HG03521 (cell line): Measurements from ENCODE around the gene XRRA1.
"Not testable (repeated sequence)": the region's sequence is repeated elsewhere in the genome, so short reads cannot be mapped to it uniquely, and the experiment has no call there.

Experiments used
- ATAC-seq: cut with Tn5 transposase; IDR thresholded peaks from one replicate; pipeline ENCODE4 v1.9.1; 2021; ENCODE audit warnings: mild to moderate bottlenecking, moderate library complexity; ENCODE audit not compliant: unreplicated experiment

The XRRA1 gene

GRCh38 chr11:74905326-74905725 is 43.6 kb downstream of the XRRA1 start:
- ATAC-seq = no peak

DNA sequence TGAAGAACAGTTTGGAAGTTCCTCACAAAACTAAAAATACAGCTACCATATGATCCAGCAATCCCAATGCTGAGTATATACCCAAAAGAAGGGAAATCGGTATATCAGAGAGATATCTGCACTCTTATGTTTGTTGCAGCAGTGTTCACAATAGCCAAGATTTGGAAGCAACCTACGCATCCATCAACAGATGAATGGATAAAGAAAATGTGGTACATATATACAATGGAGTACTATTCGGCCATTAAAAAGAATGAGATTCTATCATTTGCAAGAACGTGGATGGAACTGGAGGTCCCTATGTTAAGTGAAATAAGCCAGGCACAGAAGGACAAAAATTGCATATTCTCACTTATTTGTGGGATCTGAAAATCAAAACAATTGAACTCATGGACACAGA is 46.5 kb downstream of the XRRA1 start:
- ATAC-seq = no peak

- ATAC-seq = no peak
These were observed 52.6 kb downstream of the XRRA1 start for GRCh38 chr11:74896311-74896710.

DNA sequence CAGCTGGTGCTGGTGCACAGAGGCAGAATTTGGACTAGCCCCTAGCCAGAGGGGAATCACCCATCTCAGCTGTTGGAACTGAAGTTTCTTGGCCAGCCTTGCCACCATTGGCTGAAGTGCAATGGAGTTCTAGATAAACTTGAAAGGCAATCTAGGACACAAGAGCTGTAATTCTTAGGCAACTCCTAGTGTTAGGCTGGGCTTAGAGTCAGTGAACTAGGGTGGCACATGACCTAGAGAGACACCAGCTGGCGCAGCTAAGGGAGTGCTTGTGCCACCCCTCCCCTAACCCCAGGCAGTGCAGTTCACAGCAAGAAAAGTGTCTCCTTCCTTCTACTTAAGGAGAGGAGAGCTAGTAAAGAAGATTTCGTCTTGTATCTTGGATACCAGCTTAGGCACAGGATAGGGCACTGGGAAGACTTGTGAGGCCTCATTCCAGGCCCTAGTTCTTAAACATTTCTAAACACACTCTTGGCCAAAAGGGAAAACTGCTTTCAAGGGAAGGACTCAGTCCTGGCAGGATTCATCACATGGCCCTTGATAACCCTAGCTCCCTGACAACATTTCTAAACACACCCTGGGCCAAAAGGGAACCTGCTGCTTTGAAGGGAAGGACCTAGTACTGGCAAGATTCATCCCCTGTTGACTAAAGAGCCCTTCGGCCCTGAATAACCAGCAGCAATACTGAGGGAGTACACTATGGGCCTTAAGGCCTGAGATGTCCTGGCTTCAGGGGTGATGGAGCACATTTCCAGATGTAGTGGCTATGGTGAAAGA is 53.4 kb downstream of the XRRA1 start:
- no peak for ATAC-seq

DNA sequence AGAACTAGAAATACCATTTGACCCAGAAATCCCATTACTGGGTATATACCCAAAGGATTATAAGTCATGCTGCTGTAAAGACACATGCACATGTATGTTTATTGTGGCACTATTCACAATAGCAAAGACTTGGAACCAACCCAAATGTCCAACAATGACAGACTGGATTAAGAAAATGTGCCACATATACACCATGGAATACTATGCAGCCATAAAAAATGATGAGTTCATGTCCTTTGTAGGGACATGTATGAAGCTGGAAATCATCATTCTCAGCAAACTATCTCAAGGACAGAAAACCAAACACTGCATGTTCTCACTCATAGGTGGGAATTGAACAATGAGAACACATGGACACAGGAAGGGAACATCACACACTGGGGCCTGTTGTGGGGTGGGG is 55.9 kb downstream of the XRRA1 start:
- not testable (repeated sequence) for ATAC-seq

- no peak for ATAC-seq
These were observed 71.8 kb downstream of the XRRA1 start for GRCh38 chr11:74877132-74877531.

- ATAC-seq = no peak
These were observed 77.9 kb downstream of the XRRA1 start for GRCh38 chr11:74871037-74871436.

DNA sequence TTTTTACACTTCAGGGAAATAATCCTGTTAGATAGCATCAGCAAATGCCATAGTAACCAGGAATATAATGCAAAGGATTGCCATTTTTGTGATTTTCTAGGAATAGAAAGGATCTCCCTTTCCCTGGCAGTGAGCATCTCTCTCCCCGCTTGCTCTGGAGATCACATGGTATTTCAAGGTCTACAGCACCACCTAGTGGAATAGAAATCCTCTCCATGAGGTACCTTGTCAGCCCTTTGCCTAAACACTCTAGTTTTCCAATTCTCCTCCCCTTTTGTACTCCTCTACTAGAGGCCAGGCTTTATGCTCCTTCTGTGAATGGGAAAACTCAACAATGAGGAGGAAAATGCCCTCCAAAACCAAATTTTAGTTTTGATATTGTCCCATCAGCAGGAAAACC is 78.4 kb downstream of the XRRA1 start:
- ATAC-seq = no peak

- no peak for ATAC-seq
These were observed 82.3 kb downstream of the XRRA1 start for GRCh38 chr11:74866557-74866956.

DNA sequence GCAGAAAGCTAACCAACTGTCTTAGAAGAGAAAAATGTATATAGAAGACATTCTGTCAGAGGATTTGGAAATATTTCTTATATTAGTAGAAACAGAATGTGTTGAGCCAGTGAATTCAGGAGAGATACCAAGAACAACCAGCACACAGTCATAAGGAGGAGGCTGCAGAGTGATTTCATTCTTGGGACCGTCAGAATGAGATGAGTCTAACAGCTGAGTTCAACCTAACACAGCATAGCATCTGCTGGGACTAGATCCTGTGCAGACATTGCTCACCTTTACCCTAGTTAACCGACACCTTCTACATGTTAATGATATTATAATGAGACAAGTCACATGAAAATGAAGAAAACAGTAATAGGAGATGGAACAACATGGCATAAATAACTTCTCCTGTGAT is 85.5 kb downstream of the XRRA1 start:
- no peak for ATAC-seq

DNA sequence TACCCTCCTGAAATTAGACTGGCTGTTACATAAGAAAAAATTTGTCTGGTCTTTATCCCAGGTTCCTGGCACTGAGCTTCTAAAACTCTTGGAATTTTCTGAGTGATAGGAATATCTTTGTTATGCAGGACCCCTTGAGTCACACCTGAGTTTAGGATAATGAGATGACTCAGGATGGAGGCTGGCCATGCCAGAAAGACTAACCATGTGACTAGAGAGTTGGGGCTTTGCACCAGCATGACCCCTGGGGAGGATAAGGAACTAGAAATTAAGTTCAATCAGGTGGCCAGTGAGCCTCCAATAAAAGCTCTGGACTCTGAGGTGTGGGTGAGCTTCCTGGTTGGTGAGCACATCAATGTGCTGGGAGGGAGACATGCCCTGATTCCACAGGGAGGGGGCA is 88.1 kb downstream of the XRRA1 start:
- no peak for ATAC-seq

- no peak for ATAC-seq
These were observed 95.7 kb downstream of the XRRA1 start for GRCh38 chr11:74853223-74853622.

GRCh38 chr11:74849525-74850391 is 99.1 kb downstream of the XRRA1 start:
- no peak for ATAC-seq

DNA sequence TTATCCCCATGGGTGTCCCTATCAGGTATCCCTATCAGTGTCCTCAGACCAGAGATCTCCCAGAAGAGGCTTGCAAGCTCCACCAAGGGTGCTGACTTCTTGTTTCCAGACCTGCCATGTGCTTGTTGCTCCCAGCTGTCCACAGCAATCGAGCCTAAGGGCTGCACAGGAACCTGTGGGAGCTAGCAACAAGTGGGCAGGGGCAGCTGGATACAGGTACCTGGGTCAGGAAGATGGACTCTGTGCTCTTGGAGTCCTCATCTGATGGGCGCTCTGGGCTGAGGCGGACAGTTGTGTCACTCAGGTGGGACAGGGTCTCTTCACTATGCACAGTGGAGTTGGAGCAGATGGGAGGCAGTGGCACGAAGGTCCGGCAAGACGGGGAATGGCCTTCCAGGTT is 101.0 kb downstream of the XRRA1 start:
- no peak for ATAC-seq

DNA sequence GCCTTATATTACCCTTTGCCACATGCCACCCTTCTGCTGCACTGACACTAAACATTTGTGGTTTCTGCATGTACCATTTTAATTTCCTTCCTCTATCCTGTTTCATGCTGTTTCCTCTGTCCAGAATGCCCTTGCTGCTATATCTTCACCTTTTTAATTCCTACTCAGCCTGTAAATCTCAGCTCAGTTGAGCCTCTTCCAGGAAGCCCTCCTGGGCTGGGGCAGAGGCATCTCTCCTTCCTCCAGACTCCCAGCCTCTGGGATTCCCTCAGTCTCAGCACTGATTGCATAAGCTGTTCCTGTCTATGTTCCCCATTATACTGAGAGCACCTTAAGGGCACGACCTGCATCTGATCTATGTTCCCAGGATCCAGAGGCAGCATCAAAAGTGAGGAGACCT is 101.5 kb downstream of the XRRA1 start:
- ATAC-seq = no peak

DNA sequence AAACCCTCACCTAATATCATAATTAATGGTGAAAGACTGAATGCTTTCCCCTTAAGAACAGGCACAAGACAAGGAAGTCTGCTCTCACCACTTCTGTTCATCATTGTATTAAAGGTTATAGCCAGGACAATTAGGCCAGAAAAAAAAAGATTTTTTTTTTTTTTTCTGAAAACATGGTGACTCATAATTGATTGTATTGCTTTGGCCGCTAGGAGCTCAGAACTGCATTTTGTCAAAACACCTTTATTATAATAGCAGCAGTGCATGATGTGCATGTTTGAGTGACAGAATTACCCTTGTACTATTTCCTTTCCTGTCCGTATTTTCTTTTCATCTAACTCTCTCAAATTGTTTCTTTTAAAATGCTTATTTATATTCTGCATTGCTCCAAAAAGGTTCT is 102.1 kb downstream of the XRRA1 start:
- no peak for ATAC-seq

GRCh38 chr11:74845978-74846517 is 102.8 kb downstream of the XRRA1 start:
- no peak for ATAC-seq

GRCh38 chr11:74844865-74845264 is 104.0 kb downstream of the XRRA1 start:
- no peak for ATAC-seq

DNA sequence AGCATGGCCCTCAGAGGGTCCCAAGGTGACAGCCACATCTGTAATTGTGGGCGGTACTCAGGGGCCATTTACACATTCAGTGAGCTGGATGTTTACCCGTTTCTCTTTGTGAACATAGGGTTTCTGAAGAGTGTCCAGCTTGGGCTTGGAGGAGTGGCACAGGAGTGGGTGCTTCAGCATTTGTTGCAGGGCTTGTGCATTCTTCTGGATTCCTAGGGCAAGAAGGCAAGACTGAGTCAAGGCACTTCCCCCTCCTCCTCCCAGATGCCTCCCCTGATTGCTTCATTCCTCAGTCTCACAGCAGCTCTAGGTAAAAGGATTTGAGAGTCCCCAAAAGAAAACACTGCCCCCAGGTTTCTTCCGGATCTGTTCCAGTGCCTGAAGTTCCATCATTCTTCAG is 104.8 kb downstream of the XRRA1 start:
- no peak for ATAC-seq

GRCh38 chr11:74842967-74843366 is 105.9 kb downstream of the XRRA1 start:
- ATAC-seq = no peak

GRCh38 chr11:74840486-74840885 is 108.4 kb downstream of the XRRA1 start:
- no peak for ATAC-seq

DNA sequence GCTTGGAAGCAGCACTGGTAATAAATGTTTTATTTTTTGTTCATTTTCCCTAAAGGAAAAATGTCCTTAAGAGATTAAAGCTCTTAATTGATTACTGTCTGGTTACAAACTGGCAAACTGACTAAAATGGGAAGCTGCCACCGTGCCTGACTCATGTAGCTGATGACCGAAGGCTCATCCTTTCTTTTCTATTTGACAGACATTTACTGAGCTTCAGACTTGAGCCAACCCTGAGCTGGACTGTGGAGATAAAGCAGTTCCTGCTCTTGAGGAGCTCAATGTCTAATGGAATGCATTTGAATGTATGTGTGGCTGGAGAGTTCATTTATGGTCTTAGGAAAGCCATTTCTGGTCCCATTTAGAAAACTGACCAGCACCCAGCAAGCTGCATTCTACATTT is 108.9 kb downstream of the XRRA1 start:
- ATAC-seq = no peak
